Neural cell (in vitro differentiated cells): Measurements from ENCODE around the gene RHBDD3. TPM values are rescaled to one million over a fixed set of nuclear protein-coding genes. Genes with fewer than 3 reads are reported as not detected.

ENCODE experiments used
- H2AFZ ChIP-seq: fragments of 200-600, 300-800 bp; sonication (generic), shearing (Covaris generic); 2 replicates; pipeline ENCODE4 v1.6.0; 2014; ENCODE audit warnings: low read depth, mild to moderate bottlenecking, antibody characterized with exemption, low read length, moderate library complexity
- H3F3A ChIP-seq: fragments of 200-600 bp; shearing (Covaris generic); 2 replicates; pipeline ENCODE4 v1.6.1; 2016; ENCODE audit warnings: mild to moderate bottlenecking, moderate library complexity, mixed read lengths, antibody characterized with exemption, low read length; ENCODE audit not compliant: insufficient read depth, poor library complexity, severe bottlenecking
- H3K27ac ChIP-seq: fragments of 200-600, 300-800 bp; sonication (generic), shearing (Covaris generic); 2 replicates; pipeline ENCODE4 v1.5.1; 2014; ENCODE audit warnings: mild to moderate bottlenecking, low read length, moderate library complexity
- H3K27me3 ChIP-seq: fragments of 300-800, 200-600 bp; sonication (generic), shearing (Covaris generic); 2 replicates; pipeline ENCODE4 v1.6.0; 2014; ENCODE audit warnings: mild to moderate bottlenecking, low read depth, low read length, moderate library complexity; ENCODE audit not compliant: insufficient read depth
- H3K36me3 ChIP-seq: fragments of 300-800, 200-600 bp; sonication (generic), shearing (Covaris generic); 2 replicates; pipeline ENCODE4 v1.5.1; 2014; ENCODE audit warnings: mild to moderate bottlenecking, antibody characterized with exemption, low read length, moderate library complexity; ENCODE audit not compliant: insufficient read depth
- H3K4me2 ChIP-seq: fragments of 300-800, 200-600 bp; sonication (generic), shearing (Covaris generic); 2 replicates; pipeline ENCODE4 v1.6.0; 2014; ENCODE audit warnings: mild to moderate bottlenecking, low read length
- H3K4me3 ChIP-seq: fragments of 300-800, 200-600 bp; sonication (generic), shearing (Covaris generic); 2 replicates; pipeline ENCODE4 v1.5.1; 2014; ENCODE audit warnings: mild to moderate bottlenecking, low read length, moderate library complexity
- H3K79me2 ChIP-seq: fragments of 200-600 bp; shearing (Covaris generic); replicated peaks from 2 replicates; pipeline ENCODE4 v1.6.0; 2014; ENCODE audit warnings: mild to moderate bottlenecking, low read length, moderate library complexity; ENCODE audit not compliant: insufficient read depth
- H3K9ac ChIP-seq: fragments of 300-800, 200-600 bp; sonication (generic), shearing (Covaris generic); 2 replicates; pipeline ENCODE4 v1.6.1; 2016; ENCODE audit warnings: mild to moderate bottlenecking, low read length, mixed read lengths
- H3K9me2 ChIP-seq: fragments of 200-600 bp; shearing (Covaris generic); 2 replicates; pipeline ENCODE4 v1.6.1; 2016; ENCODE audit warnings: mild to moderate bottlenecking, low read length, mixed read lengths; ENCODE audit not compliant: insufficient read depth
- H3K9me3 ChIP-seq: fragments of 200-600, 300-800 bp; sonication (generic), shearing (Covaris generic); 2 replicates; pipeline ENCODE4 v1.6.1; 2016; ENCODE audit warnings: mild to moderate bottlenecking, mixed run types, low read length, moderate library complexity, mixed read lengths
- H4K20me1 ChIP-seq: fragments of 200-600 bp; shearing (Covaris generic); 2 replicates; pipeline ENCODE4 v1.6.1; 2016; ENCODE audit warnings: mild to moderate bottlenecking, mixed run types; ENCODE audit not compliant: insufficient read depth
- CTCF ChIP-seq: fragments of 450-650 bp; IDR thresholded peaks from 2 replicates; pipeline ENCODE4 v1.5.1; 2014; ENCODE audit warnings: antibody characterized with exemption, mild to moderate bottlenecking, moderate library complexity; ENCODE audit not compliant: poor library complexity, severe bottlenecking
- EP300 ChIP-seq: fragments of 450-650 bp; conservative IDR thresholded peaks from 2 replicates; pipeline ENCODE4 v1.6.1; 2014; ENCODE audit warnings: antibody characterized with exemption, mild to moderate bottlenecking, moderate library complexity; ENCODE audit not compliant: poor library complexity, severe bottlenecking
- EZH2 ChIP-seq: fragments of 200-600, 300-800 bp; shearing (Covaris generic), sonication (generic); IDR thresholded peaks from 2 replicates; pipeline ENCODE4 v1.6.1; 2014; ENCODE audit warnings: antibody characterized with exemption, low read length, borderline replicate concordance, mild to moderate bottlenecking; ENCODE audit not compliant: insufficient read depth, poor library complexity, severe bottlenecking
- MXI1 ChIP-seq: fragments of 450-650 bp; conservative IDR thresholded peaks from 2 replicates; pipeline ENCODE4 v1.6.1; 2014; ENCODE audit warnings: antibody characterized with exemption, mild to moderate bottlenecking; ENCODE audit not compliant: poor library complexity, severe bottlenecking
- POLR2AphosphoS5 ChIP-seq: IDR thresholded peaks from 2 replicates; pipeline ENCODE4 v1.6.1; 2012
- RAD21 ChIP-seq: fragments of 450-650 bp; conservative IDR thresholded peaks from 2 replicates; pipeline ENCODE4 v1.6.1; 2014; ENCODE audit warnings: antibody characterized with exemption, mild to moderate bottlenecking, moderate library complexity
- REST ChIP-seq: IDR thresholded peaks from 2 replicates; pipeline ENCODE4 v1.6.1; 2012; ENCODE audit warnings: borderline replicate concordance
- SMC3 ChIP-seq: fragments of 450-650 bp; conservative IDR thresholded peaks from 2 replicates; pipeline ENCODE4 v1.6.1; 2014; ENCODE audit warnings: antibody characterized with exemption, mild to moderate bottlenecking, moderate library complexity; ENCODE audit not compliant: poor library complexity
- TAF1 ChIP-seq: IDR thresholded peaks from 2 replicates; pipeline ENCODE4 v1.6.1; 2012; ENCODE audit warnings: low read depth
- polyA plus RNA-seq: library from polyadenylated mRNA; depleted of rRNA; stranded (reverse); fragments of >200 nt; gene quantifications from 2 replicates; pipeline ENCODE4 v1.2.3, GENCODE V29; 2014

The RHBDD3 gene
- polyA plus RNA-seq, 1 donor from 2014 or later: 114 TPM

- TF ChIP-seq EP300: no peak
- Histone ChIP-seq H2AFZ (no peak overlapping the region), H3K27me3 (no peaks in the 10 kb centered on the region), H3K9ac (no peak overlapping the region), H3K27ac (no peak overlapping the region), H3K9me2 (no peaks in the 10 kb centered on the region), H4K20me1 (peaks cover 4% of the 10 kb centered on the region), H3K9me3 (no peaks in the 10 kb centered on the region), H3K36me3 (peaks cover 13% of the 10 kb centered on the region), H3K4me2 (no peak overlapping the region), H3K4me3 (no peak overlapping the region), H3K79me2 (peaks cover 26% of the 10 kb centered on the region), H3F3A (no peaks in the 10 kb centered on the region)
Observed at GRCh38 chr22:29284196-29284595, 16.4 kb upstream of the RHBDD3 start.

- no peak overlapping the region for H3K9ac ChIP-seq
- H3K9me2 ChIP-seq: no peaks in the 10 kb centered on the region
- no peak overlapping the region for H3K4me2 ChIP-seq
- peaks cover 17% of the 10 kb centered on the region for H3K36me3 ChIP-seq
- no peak overlapping the region for H3K4me3 ChIP-seq
- peaks cover 70% of the 10 kb centered on the region for H3K79me2 ChIP-seq
- peaks cover 19% of the 10 kb centered on the region for H4K20me1 ChIP-seq
- no peak overlapping the region for H2AFZ ChIP-seq
- H3K9me3 ChIP-seq: no peaks in the 10 kb centered on the region
- no peak overlapping the region for H3K27ac ChIP-seq
- H3F3A ChIP-seq: no peaks in the 10 kb centered on the region
- no peak for TF ChIP-seq SMC3
- no peak for TF ChIP-seq CTCF
- no peak for TF ChIP-seq TAF1
- TF ChIP-seq MXI1: no peak
- no peak for TF ChIP-seq RAD21
- TF ChIP-seq REST: no peak
- H3K27me3 ChIP-seq: no peaks in the 10 kb centered on the region
Observed at GRCh38 chr22:29277927-29278326, 10.1 kb upstream of the RHBDD3 start.

GRCh38 chr22:29275819-29276565 lies 8.2 kb upstream of the RHBDD3 start:
- Histone ChIP-seq H3K4me2 (no peak overlapping the region), H3K9me3 (no peaks in the 10 kb centered on the region), H2AFZ (no peak overlapping the region), H3K27ac (no peak overlapping the region), H3F3A (no peaks in the 10 kb centered on the region), H3K9me2 (no peaks in the 10 kb centered on the region), H3K36me3 (peaks cover 17% of the 10 kb centered on the region), H3K79me2 (peaks cover 84% of the 10 kb centered on the region), H3K4me3 (no peak overlapping the region), H3K9ac (no peak overlapping the region), H4K20me1 (peaks cover 35% of the 10 kb centered on the region), H3K27me3 (no peaks in the 10 kb centered on the region)
- TF ChIP-seq SMC3: no peak
- no peak for TF ChIP-seq EZH2
- TF ChIP-seq EP300: no peak
- no peak for TF ChIP-seq CTCF
- no peak for TF ChIP-seq REST
- no peak for TF ChIP-seq MXI1
- TF ChIP-seq RAD21: no peak
- no peak for TF ChIP-seq TAF1
- TF ChIP-seq POLR2AphosphoS5: no peak
